GM12801 (cell line): ENCODE data around the gene ZNF652.

Source experiments
- TF ChIP-seq, protein P1 (sequence below): IDR thresholded peaks from one replicate; pipeline ENCODE4 v1.5.1; 2011; ENCODE audit warnings: control low read depth; ENCODE audit not compliant: insufficient read length; ENCODE audit errors: extremely low read depth

ZNF652 gene

DNA sequence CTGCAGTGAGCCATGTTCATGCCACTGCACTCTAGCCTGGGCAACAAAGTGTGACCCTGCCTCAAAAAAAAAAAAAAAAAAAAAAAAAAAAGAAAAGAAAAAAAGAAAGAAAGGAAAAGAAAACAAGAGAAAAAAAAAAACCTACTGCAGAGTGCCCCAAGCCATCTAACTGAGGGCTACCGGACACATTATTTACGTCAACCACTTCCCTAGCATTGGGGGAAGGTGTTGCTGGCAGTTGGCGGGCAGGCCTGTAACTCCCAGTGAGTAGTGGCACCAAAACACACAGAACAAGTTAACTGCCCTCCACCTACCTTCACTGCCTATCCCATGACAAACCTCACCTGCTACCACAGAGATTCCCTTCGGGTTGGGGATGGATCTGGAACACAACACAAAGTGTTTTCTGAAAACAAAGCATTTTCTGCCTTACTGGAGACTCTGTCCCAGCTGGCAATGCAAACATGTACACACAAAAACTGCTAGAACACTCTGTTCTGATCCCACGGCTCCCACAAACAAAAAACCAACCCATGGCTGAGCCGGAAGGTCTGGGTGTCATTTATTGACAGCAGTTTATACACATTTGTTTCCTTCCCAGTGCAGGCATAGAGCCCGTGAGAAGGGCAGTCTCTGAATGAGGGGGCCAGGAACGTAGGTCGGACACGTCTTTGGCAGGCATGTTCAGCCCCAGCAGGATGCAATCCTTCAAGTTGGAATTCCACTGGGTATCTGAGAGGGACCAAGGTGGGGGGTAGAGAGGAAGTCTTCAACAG lies 41.7 kb upstream of the ZNF652 start:
- TF ChIP-seq, protein P1, sequence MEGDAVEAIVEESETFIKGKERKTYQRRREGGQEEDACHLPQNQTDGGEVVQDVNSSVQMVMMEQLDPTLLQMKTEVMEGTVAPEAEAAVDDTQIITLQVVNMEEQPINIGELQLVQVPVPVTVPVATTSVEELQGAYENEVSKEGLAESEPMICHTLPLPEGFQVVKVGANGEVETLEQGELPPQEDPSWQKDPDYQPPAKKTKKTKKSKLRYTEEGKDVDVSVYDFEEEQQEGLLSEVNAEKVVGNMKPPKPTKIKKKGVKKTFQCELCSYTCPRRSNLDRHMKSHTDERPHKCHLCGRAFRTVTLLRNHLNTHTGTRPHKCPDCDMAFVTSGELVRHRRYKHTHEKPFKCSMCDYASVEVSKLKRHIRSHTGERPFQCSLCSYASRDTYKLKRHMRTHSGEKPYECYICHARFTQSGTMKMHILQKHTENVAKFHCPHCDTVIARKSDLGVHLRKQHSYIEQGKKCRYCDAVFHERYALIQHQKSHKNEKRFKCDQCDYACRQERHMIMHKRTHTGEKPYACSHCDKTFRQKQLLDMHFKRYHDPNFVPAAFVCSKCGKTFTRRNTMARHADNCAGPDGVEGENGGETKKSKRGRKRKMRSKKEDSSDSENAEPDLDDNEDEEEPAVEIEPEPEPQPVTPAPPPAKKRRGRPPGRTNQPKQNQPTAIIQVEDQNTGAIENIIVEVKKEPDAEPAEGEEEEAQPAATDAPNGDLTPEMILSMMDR: no peak

DNA sequence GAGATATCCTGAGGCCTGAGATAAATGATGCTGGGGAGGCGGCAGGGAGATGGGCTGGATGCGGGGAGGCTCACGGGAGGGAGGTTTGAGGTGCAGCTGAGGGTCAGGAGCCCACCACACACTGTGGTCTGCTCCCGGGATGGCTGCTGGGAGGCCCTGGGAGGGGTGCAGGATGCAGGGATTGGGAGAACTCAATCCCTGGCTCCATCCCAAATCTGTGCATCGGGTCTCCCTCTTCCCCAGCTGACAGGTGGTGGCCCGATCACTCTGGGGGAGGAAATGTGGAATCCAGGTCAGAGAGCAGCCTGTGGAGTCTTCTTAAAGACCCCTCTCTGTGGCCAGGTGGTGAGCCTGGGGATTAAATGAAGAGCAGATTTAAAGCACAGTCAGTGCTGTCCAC lies 40.7 kb upstream of the ZNF652 start:
- TF ChIP-seq, protein P1: no peak

GRCh38 chr17:49401971-49402611 lies 40.0 kb upstream of the ZNF652 start:
- TF ChIP-seq, protein P1: no peak

- TF ChIP-seq, protein P1: no peak
These were observed 37.9 kb upstream of the ZNF652 start for GRCh38 chr17:49399995-49400394.

DNA sequence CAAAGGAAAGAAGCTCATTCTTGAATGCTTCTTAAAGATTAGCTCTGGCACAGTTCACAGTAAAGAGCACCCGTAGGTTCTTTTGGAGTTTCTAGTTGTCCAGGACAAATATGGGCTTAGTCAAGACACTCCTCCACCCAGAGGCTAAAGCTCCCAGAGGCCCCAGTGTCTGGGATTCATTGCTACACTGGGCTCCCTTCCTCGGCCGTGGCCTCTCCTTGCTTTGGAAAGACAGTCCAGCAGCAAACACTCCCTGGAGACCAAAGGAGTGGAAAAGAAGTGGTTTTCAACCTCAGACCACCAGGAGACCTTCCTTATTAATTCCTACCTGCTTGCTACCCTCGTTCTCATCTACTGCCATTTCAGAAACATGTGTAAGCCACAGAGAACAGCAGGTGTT lies 35.5 kb upstream of the ZNF652 start:
- TF ChIP-seq, protein P1: no peak

- TF ChIP-seq, protein P1: no peak
These were observed 31.6 kb upstream of the ZNF652 start for GRCh38 chr17:49393491-49394255.
